D721Med (cell line): ENCODE results near the gene PLEKHA6.

Source experiments
- DNase-seq: peaks from one replicate; pipeline ENCODE4 v3.0.0; 2011; ENCODE audit warnings: low spot score; ENCODE audit not compliant: insufficient read length
- FAIRE-seq: peaks from 2 replicates; lab custom pipeline; 2011; peaks lifted over from hg19 to GRCh38; lab: Jason Lieb, UNC
- TF ChIP-seq, protein P1 (sequence below): IDR thresholded peaks from 2 replicates; pipeline ENCODE4 v1.5.1; 2012; ENCODE audit warnings: mild to moderate bottlenecking, control low read depth; ENCODE audit not compliant: insufficient read depth; ENCODE audit errors: missing control alignments

The PLEKHA6 gene

DNA sequence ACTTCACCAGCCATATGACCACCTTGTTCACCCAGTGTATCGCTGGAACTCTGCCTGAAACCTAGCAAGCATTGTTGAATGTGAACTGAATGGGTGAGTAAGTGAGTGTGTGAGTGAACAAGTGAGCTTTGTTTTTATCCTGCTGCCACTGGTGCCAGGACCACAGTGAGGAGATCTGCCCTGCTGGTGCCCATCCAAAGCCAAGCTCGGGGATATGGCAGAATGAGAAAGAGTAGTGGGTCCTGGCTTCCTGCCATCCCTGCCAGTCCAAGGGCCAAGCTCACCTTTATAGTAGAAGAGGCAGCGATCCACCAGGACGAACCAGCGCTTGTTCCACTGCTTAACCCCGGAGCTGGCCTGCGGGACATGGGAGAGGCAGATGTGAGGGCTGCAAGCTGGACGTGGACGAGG is 92.5 kb downstream of the PLEKHA6 start:
- FAIRE-seq (no peak), DNase-seq (no peak)
- TF ChIP-seq, protein P1, sequence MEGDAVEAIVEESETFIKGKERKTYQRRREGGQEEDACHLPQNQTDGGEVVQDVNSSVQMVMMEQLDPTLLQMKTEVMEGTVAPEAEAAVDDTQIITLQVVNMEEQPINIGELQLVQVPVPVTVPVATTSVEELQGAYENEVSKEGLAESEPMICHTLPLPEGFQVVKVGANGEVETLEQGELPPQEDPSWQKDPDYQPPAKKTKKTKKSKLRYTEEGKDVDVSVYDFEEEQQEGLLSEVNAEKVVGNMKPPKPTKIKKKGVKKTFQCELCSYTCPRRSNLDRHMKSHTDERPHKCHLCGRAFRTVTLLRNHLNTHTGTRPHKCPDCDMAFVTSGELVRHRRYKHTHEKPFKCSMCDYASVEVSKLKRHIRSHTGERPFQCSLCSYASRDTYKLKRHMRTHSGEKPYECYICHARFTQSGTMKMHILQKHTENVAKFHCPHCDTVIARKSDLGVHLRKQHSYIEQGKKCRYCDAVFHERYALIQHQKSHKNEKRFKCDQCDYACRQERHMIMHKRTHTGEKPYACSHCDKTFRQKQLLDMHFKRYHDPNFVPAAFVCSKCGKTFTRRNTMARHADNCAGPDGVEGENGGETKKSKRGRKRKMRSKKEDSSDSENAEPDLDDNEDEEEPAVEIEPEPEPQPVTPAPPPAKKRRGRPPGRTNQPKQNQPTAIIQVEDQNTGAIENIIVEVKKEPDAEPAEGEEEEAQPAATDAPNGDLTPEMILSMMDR, result no peak

DNA sequence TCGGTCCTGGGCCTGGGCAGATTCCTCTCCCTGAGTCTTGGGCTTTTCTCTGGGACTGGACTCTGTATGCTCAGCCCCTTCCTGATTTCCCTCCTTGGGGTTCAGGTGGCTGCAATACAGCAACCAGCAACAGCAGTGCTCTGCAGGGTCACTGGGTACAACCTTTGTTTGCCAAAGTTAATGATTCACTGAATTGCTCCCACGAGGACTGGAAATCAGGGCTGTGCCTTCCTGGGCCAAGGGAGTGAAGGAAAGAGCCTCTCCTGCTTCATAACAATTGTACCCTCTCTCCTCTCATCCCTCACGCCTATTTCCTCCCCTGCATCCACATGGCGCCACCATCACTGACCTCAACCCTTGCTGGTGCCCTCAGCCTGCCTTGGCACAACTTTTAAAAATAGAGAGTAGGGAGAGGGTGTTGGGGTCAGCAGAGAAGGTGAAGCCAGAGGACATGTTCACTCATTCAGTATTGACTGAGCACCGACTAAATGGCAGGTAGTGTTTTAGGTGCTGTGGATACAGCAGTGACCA is 93.2 kb downstream of the PLEKHA6 start:
- TF ChIP-seq, protein P1, result no peak
- FAIRE-seq (no peak), DNase-seq (no peak)

DNA sequence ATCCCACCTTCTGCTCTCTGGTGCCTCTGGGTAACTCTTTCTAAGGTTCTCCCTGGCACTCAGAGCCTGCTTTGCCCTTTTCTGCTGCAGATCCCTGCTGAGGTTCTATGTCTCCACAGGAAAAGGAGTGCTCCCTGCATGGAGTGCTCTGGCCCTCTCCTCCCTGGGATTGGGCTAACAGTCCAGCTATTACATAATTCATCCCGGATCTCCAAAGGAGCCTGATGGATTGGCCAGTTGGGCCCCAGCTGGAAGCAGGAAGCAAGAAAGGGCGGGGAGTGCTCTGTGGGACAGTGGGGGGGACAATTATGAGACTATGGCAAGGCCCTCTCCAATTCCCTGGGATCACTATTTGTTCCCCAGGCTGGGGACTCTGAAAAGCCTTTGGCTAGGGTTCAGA is 94.1 kb downstream of the PLEKHA6 start:
- DNase-seq (no peak), FAIRE-seq (no peak)
- TF ChIP-seq, protein P1, result no peak

DNA sequence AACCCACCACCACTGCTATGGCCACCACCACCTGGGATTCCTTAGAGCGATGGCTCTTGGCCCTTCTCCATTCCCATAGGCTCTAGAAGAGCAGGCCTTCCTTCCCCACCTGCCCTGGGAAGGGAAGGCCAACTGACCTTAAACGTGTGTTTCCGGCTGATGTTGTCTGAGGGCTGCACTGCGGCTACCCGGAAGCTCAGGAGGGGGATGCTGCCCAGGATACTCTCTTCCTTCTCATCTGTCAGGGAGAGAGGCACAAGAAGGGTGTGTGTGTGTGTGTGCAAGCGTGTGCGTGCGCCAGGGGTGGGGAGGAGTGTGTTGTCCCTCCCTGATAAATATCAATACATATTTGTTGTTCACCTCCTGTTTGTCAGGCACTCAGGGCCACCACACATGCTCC is 94.9 kb downstream of the PLEKHA6 start:
- FAIRE-seq (no peak), DNase-seq (no peak)
- TF ChIP-seq, protein P1, result no peak

DNA sequence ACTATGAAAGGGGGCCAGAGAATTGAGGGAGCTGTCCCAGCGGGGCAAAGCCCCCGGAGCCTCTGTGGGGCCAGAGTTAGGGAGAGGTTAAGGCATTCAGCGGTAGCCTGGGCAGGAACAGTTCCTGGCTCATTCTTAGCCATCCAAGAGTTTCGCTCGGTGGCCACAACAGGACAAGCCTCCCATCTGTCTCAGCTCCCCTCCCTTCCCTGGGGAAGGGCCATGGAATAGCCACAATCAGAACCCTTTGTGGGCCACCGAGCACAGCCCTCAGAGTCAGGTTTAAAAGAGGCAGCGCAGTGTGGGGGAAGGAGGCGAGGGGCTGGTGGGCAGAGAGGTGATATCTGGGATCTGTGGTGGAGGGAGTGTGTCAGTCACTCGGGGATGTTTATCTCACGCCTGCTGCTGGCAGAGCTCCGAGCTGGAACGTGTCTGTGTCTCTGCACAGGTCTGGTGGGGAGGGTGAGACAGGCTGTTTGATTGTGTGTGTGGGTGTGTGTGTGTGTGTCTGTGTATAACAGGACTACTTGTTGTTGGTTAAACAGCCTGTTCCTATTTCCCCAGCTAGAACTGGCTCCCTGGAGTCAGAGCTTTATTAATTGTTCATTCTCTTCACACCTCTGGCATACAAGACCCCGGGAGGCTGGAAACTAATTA is 96.3 kb downstream of the PLEKHA6 start:
- DNase-seq (no peak), FAIRE-seq (no peak)

DNA sequence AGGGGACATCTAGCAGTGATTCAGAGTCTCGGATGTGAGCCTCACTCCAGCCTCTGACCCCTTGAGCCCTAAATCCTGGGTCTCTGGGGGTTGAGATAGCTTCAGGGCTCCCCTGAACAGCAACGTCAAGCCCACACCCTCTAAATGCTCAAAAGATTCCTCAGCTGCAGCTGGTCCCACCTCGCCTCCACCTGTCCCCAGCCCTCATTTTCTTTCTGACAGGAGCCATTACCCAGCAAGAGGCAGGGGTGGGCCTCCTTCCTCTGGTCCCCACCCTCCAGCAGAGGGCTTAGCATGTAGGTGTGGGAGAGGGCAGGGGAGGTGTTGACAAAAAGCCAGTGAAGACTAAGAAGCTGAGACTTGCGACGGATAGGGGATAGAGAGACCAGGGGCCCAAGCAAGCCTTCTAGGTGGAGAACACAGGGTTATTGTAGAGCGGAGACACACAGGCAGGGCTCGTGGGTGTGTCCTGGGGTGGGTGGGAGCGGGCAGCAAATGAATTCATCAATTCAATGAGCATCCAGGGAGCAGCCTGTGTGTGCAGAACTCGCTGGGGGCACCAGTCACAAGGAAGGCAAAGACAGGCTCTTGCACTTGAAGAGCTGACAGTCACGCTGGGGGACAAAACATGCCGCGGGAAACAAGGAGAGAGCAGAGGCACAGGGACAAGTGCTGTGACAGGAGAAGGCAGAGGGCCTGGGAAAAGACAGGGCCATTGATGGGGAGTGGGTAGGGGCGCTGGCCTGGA is 97.0 kb downstream of the PLEKHA6 start:
- TF ChIP-seq, protein P1, result no peak
- FAIRE-seq (no peak), DNase-seq (no peak)

More for the DNA sequence above, 96.3 kb downstream of the PLEKHA6 start:
- TF ChIP-seq, protein P1, result no peak
